Heart right ventricle (tissue), 16 donors: ENCODE measurements around the gene EHBP1. TPM values are rescaled to one million over a fixed set of nuclear protein-coding genes. Genes with fewer than 3 reads are reported as not detected.

Source experiments
- ATAC-seq, 8 donors: fragments of 200-7000 bp; cut with Tn5 transposase; one replicate each; pipeline ENCODE4 v1.9.1; 2020; ENCODE audit warnings: mild to moderate bottlenecking in 8 of 8, moderate library complexity in 8 of 8, moderate number of reproducible peaks in 1 of 8
- DNase-seq, 2 donors: peaks; one replicate each; pipeline ENCODE4 v3.0.0-alpha.2; 2020
- H3K27ac ChIP-seq, 10 donors: fragments of 200-600 bp; sonication (generic) in 2 of 10; one replicate each; pipeline versions ENCODE4 v1.5.0 to v1.8.0; 2020 to 2022; ENCODE audit warnings: mild to moderate bottlenecking in 3 of 10
- H3K27me3 ChIP-seq, 7 donors: fragments of 200-600 bp; one replicate each; pipeline ENCODE4 v1.8.0; 2021 to 2022; ENCODE audit warnings: mild to moderate bottlenecking in 2 of 7
- H3K36me3 ChIP-seq, 9 donors: fragments of 200-600 bp; sonication (generic) in 1 of 9; one replicate each; pipeline versions ENCODE4 v1.5.0 to v1.8.0; 2020 to 2022; ENCODE audit warnings: mild to moderate bottlenecking in 2 of 9
- H3K4me1 ChIP-seq, 9 donors: fragments of 200-600 bp; sonication (generic) in 1 of 9; one replicate each; pipeline versions ENCODE4 v1.5.0 to v1.8.0; 2020 to 2022; ENCODE audit warnings: mild to moderate bottlenecking in 4 of 9
- H3K4me3 ChIP-seq, 10 donors: fragments of 200-600 bp; sonication (generic) in 2 of 10; one replicate each; pipeline versions ENCODE4 v1.5.0 to v1.8.0; 2020 to 2022; ENCODE audit warnings: mild to moderate bottlenecking in 7 of 10, moderate library complexity in 2 of 10
- H3K9me3 ChIP-seq, 11 donors: fragments of 200-600 bp in 10 of 11; sonication (generic) in 2 of 11; one replicate each; pipeline versions ENCODE4 v1.5.0 to v1.8.0; 2013 to 2022; ENCODE audit warnings: mild to moderate bottlenecking in 2 of 11, control low read depth in 1 of 11, moderate library complexity in 1 of 11
- CTCF ChIP-seq, 9 donors: fragments of 200-600 bp; sonication (generic) in 2 of 9; IDR thresholded peaks; one replicate each; pipeline versions ENCODE4 v1.5.0 to v1.8.0; 2021 to 2022; ENCODE audit warnings: antibody characterized with exemption in 9 of 9, mild to moderate bottlenecking in 5 of 9, moderate library complexity in 1 of 9
- WGBS, 2 donors: extraction: QIAGEN DNeasy Blood & Tissue Kit; methylation state at CpG; one replicate each; pipeline ENCODE4 v1.1.7; 2013; ENCODE audit warnings: inconsistent platforms in 1 of 2; 5-methylcytosine and 5-hydroxymethylcytosine counted together
- intact Hi-C, 10 donors: fragments of 100-400 bp; cut with DNase I; formaldehyde crosslinking; loops; one replicate each; pipeline versions ENCODE4 v1.11.1 to v1.14.2; 2022
- polyA plus RNA-seq, 2 donors: library from polyadenylated mRNA; stranded (reverse); fragments of 200-250 nt; gene quantifications; one replicate each; pipeline ENCODE4 v1.2.3, GENCODE V29; 2013
- total RNA-seq, 10 donors: library from RNA; stranded (reverse); fragmentation: NEBNext Ultra II Directional in 3 of 10; extraction: Animal tissue kit (Norgen Biotek cat#: 25700) in 3 of 10; gene quantifications; one replicate each; pipeline versions ENCODE4 v1.2.1 to v1.2.4, GENCODE V29; 2021 to 2023
- donor health status: Arrhythmogenic right ventricular cardiomyopathy.
- donor health status: ischemic (EF 13 %, LVEDD 7.1; RV severe dilation, severe dysfunction).
- donor health status: healthy with polysubstance abuse.
- donor health status: DM: no; HTN: yes; CAD: no.
- donor health status: DM: no; HTN: no; CAD: no.
- donor health status: ischemic (EF 25% LVEDD 6.9; RV normal size, moderate dysfunction).
- donor health status: ischemic (EF 25% LVEDD 5.7; RV mildly dilated, moderate dysfunction).
- donor health status: healthy.
- donor health status: DM: yes; HTN: yes; CAD: no.
- donor health status: Ischemic cardiomyopathy.
- donor health status: ischemic (EF 35%, LVEDD 5.7; RV mildly dilated, moderate dysfunction).
- donor health status: nonischemic (EF 11% LVEDD 7.7; RV severe dilation, severe dysfunction).
- donor health status: DM: yes; HTN: yes; CAD: no.
- donor health status: PGD.
- donor health status: ischemic (EF 29% LVEDD 5.4; RV normal size, mild dysfunction).
- donor health status: nonischemic (EF 23%, LVEDD 6.1; RV moderate dilation, normal function).

The EHBP1 gene
- total and polyA plus RNA-seq, 12 donors: 7.8 to 26.1 (median 20.1) TPM

- H3K4me3 ChIP-seq: peak overlapping the region in 9 of 10 donors; percentile 36 to 60 (median 55)
- H3K4me1 ChIP-seq: peaks cover 11 to 58% (median 55%) of the 10 kb centered on the region in 9 donors
- WGBS, 2 donors: 5 to 8% methylated on average over 39 of the region's 39 CpGs
- H3K9me3 ChIP-seq: no peaks in the 10 kb centered on the region
- H3K27ac ChIP-seq: no peak overlapping the region
- H3K27me3 ChIP-seq: peaks cover 42 to 100% (median 100%) of the 10 kb centered on the region in 7 donors
- intact Hi-C loops: no loop called here
- no peak for TF ChIP-seq CTCF (IDR thresholded peaks at IDR 0.05)
- DNase-seq: no peak
- no peak for ATAC-seq
- peaks cover 0 to 15% (median 0%) of the 10 kb centered on the region in 9 donors for H3K36me3 ChIP-seq
Observed at GRCh38 chr2:63049211-63049969, 343.9 kb downstream of the EHBP1 start.

GRCh38 chr2:63049970-63050333 is 344.4 kb downstream of the EHBP1 start:
- Histone ChIP-seq H3K36me3 (peaks cover 0 to 15% (median 0%) of the 10 kb centered on the region in 9 donors), H3K27me3 (peaks cover 48 to 100% (median 100%) of the 10 kb centered on the region in 7 donors), H3K4me3 (peak overlapping the region; percentile 32 to 60 (median 52)), H3K27ac (no peak overlapping the region), H3K4me1 (peaks cover 11 to 62% (median 57%) of the 10 kb centered on the region in 9 donors), H3K9me3 (no peaks in the 10 kb centered on the region)
- intact Hi-C loops: loop anchor here in 1 of 10 donors (1.0 kb wide), 1 partner anchor 29 kb away; no protein-coding TSS in a partner anchor
- DNase-seq: no peak
- 1 to 2% methylated on average over 31 of the region's 31 CpGs for WGBS, 2 donors
- ATAC-seq: peak in 2 of 8 donors; percentile 8 to 30
- no peak for TF ChIP-seq CTCF (IDR thresholded peaks at IDR 0.05)

GRCh38 chr2:63050334-63051041 is 345.0 kb downstream of the EHBP1 start, which contains the start of gene OTX1:
OTX1 (plus strand) TSS chr2:63050830; CDS start chr2:63052991, 2,161 bp downstream.
- Histone ChIP-seq H3K36me3 (peaks cover 0 to 9% (median 0%) of the 10 kb centered on the region in 9 donors), H3K27ac (no peak within 1 kb of the TSS), H3K27me3 (peaks cover 53 to 100% (median 100%) of the 10 kb centered on the region in 7 donors), H3K4me1 (peaks cover 11 to 68% (median 62%) of the 10 kb centered on the region in 9 donors), H3K9me3 (no peaks in the 10 kb centered on the region), H3K4me3 (peak within 1 kb of the TSS; percentile 32 to 60 (median 52))
- ATAC-seq: peak in 6 of 8 donors; percentile 24 to 70 (median 50)
- DNase-seq: no peak
- 1% methylated on average over 55 to 73 of the region's 73 CpGs for WGBS, 2 donors
- TF ChIP-seq CTCF (IDR thresholded peaks at IDR 0.05): no peak
- intact Hi-C loops: loop anchor here in 1 of 10 donors (1.0 kb wide), 1 partner anchor 29 kb away; no protein-coding TSS in a partner anchor
